Uterus (tissue), 2 donors: ENCODE data around the gene SEC16A.

ENCODE experiments used
- POLR2A ChIP-seq, 2 donors: fragments of 450-650 bp; IDR thresholded peaks; one replicate each; pipeline ENCODE4 v1.6.1; 2016; ENCODE audit warnings: antibody characterized with exemption in 2 of 2, mild to moderate bottlenecking in 1 of 2, moderate library complexity in 1 of 2
- TF ChIP-seq, protein P1 (sequence below), 4 experiments: fragments of 200-600 bp in 2 of 4; fragments of 450-650 bp in 2 of 4; sonication (generic) in 2 of 4; IDR thresholded peaks; one replicate each; pipeline ENCODE4 v1.5.1; 2016 to 2019; ENCODE audit warnings: antibody characterized with exemption in 4 of 4, mild to moderate bottlenecking in 2 of 4, moderate library complexity in 1 of 4

DNA sequence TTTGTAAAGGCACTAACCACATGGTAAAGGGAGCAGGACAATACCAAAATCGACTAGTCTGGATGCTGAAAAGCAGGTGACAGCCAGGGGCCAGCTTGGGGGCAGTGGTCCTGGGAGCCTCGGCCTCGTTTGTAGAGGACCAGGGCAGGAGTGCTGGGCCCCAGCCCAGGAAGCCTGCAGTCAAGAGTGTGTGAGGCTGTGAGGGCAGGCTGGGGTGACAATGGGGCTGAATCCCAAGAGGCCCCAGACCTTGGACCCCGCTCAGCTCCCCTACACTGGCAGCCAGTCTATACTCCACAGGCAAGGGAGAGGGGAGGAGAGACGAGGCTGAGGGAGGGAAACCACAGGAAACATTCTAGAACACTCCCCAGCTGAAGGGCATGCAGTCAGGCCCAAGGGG lies 40.6 kb downstream of the SEC16A start:
- no peak for TF ChIP-seq POLR2A (IDR thresholded peaks at IDR 0.05)
- TF ChIP-seq, protein P1, sequence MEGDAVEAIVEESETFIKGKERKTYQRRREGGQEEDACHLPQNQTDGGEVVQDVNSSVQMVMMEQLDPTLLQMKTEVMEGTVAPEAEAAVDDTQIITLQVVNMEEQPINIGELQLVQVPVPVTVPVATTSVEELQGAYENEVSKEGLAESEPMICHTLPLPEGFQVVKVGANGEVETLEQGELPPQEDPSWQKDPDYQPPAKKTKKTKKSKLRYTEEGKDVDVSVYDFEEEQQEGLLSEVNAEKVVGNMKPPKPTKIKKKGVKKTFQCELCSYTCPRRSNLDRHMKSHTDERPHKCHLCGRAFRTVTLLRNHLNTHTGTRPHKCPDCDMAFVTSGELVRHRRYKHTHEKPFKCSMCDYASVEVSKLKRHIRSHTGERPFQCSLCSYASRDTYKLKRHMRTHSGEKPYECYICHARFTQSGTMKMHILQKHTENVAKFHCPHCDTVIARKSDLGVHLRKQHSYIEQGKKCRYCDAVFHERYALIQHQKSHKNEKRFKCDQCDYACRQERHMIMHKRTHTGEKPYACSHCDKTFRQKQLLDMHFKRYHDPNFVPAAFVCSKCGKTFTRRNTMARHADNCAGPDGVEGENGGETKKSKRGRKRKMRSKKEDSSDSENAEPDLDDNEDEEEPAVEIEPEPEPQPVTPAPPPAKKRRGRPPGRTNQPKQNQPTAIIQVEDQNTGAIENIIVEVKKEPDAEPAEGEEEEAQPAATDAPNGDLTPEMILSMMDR (IDR thresholded peaks at IDR 0.05) = no peak
